Measurements from ENCODE around the gene CCDC93. TPM values are rescaled to one million over a fixed set of nuclear protein-coding genes. Genes with fewer than 3 reads are reported as not detected.

Gene CCDC93
- total RNA-seq, 1 donor from 2014 or later, result 37.8 TPM

DNA sequence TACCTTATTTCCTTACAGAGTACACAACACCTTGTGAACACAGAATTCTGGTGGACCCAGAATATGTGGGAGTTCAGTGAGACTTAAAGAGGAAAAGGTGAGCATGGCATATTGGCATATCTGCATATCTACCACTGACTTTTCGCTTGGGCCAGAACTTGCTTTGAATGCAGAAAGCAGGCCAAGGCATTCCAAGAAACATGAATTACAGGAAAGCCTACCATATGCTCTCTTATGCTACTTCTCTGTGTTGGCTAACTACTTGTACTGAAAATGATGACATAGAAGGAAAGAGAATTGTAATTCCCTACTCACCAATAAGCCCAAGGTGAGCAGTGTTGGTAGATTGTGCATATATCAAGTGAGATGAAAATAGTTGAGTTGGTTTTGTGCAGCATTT lies 31.4 kb upstream of the CCDC93 start:
- DNase-seq (no peak), ATAC-seq (no peak)
- intact Hi-C loops (cut with DNase I), result no loop called here
- no peaks in the 10 kb centered on the region for H3K36me3 ChIP-seq
- no peak overlapping the region for H3K4me3 ChIP-seq
- TF ChIP-seq, protein P1, sequence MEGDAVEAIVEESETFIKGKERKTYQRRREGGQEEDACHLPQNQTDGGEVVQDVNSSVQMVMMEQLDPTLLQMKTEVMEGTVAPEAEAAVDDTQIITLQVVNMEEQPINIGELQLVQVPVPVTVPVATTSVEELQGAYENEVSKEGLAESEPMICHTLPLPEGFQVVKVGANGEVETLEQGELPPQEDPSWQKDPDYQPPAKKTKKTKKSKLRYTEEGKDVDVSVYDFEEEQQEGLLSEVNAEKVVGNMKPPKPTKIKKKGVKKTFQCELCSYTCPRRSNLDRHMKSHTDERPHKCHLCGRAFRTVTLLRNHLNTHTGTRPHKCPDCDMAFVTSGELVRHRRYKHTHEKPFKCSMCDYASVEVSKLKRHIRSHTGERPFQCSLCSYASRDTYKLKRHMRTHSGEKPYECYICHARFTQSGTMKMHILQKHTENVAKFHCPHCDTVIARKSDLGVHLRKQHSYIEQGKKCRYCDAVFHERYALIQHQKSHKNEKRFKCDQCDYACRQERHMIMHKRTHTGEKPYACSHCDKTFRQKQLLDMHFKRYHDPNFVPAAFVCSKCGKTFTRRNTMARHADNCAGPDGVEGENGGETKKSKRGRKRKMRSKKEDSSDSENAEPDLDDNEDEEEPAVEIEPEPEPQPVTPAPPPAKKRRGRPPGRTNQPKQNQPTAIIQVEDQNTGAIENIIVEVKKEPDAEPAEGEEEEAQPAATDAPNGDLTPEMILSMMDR (IDR thresholded peaks at IDR 0.05), result no peak
- H3K4me1 ChIP-seq, result peaks cover 8% of the 10 kb centered on the region
- H3K27ac ChIP-seq, result no peak overlapping the region
- H3K9me3 ChIP-seq, result no peaks in the 10 kb centered on the region
- peaks cover 32% of the 10 kb centered on the region for H3K27me3 ChIP-seq

DNA sequence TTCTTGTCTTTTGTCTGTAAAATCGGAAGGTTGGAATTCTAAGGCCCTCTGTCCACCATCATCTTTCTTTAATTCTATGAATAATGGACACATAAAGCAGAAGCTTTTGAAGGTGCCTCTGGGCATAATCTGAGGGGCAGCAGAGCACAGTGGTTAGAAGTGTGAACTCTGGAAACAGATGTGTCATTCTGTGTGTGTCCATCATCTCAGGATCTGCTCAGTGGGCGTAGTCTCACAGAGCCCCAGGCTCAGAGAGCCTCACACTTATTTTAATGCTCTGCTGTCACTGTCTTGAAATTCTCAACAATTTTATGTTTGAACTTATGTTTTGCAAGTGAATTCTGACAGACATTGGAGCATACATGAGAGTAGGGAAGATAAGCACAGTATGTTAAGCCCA lies 31.0 kb upstream of the CCDC93 start:
- Histone ChIP-seq H3K4me3 (no peak overlapping the region), H3K9me3 (no peaks in the 10 kb centered on the region), H3K4me1 (peaks cover 8% of the 10 kb centered on the region), H3K27ac (no peak overlapping the region), H3K27me3 (peaks cover 29% of the 10 kb centered on the region), H3K36me3 (no peaks in the 10 kb centered on the region)
- DNase-seq (no peak), ATAC-seq (no peak)
- TF ChIP-seq, protein P1 (IDR thresholded peaks at IDR 0.05), result no peak
- intact Hi-C loops (cut with DNase I), result no loop called here

DNA sequence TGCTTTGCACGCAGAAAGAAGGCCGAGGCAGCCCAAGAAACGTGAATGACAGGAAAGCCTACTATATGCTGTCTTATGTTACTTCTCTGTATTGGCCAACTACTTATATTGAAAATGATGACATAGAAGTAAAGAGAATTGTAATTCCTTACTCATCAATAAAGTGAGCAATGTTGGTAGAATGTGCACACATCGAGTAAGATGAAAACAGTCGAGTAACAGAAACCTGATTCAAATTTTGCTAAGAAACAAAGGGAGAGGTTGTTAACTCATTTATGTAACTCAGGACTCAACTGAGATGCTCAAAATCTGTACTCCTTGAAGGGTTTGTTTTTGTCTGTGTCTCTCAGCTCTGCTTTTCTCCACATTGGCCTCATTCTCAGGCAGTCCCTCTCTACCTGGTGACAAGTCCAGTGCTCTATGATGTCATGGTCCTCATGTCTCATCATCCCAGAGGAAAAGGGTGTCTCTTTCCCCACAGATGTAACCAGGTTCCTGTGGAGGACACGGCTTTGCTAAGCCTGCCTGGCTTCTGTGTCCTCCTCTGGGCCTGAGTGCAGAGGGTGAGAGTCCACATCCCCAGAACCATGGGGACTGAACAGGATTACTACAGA lies 30.3 kb upstream of the CCDC93 start:
- no peak for ATAC-seq
- H3K4me1 ChIP-seq, result peaks cover 8% of the 10 kb centered on the region
- H3K9me3 ChIP-seq, result no peaks in the 10 kb centered on the region
- intact Hi-C loops (cut with DNase I), result no loop called here
- H3K27ac ChIP-seq, result no peak overlapping the region
- no peak for DNase-seq
- no peak overlapping the region for H3K4me3 ChIP-seq
- no peaks in the 10 kb centered on the region for H3K36me3 ChIP-seq
- TF ChIP-seq, protein P1 (IDR thresholded peaks at IDR 0.05), result no peak
- peaks cover 31% of the 10 kb centered on the region for H3K27me3 ChIP-seq

DNA sequence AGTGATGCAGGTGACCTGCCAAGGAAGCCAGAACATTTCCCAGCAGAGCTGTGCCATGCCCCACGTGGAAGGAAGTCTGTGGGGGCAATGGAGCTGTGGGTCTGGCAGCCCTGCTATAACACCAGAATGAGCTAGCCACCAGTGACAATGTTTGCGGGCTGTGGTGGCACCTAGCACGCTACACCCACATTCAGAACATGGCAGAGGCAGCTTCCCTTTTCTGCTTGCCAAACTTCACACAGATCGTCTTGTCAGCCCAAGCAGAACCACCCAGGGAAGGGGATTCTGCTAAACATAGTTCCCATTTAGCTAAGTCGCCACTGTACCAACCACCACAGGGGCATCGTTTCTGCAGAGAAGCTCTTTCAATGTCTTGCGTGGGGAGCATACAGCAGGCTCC lies 27.0 kb upstream of the CCDC93 start:
- Histone ChIP-seq H3K27ac (no peak overlapping the region), H3K27me3 (peaks cover 45% of the 10 kb centered on the region), H3K4me1 (no peaks in the 10 kb centered on the region), H3K36me3 (no peaks in the 10 kb centered on the region), H3K4me3 (no peak overlapping the region), H3K9me3 (no peaks in the 10 kb centered on the region)
- ATAC-seq (peak; percentile 80), DNase-seq (no peak)
- TF ChIP-seq, protein P1 (IDR thresholded peaks at IDR 0.05), result no peak
- intact Hi-C loops (cut with DNase I), result no loop called here

DNA sequence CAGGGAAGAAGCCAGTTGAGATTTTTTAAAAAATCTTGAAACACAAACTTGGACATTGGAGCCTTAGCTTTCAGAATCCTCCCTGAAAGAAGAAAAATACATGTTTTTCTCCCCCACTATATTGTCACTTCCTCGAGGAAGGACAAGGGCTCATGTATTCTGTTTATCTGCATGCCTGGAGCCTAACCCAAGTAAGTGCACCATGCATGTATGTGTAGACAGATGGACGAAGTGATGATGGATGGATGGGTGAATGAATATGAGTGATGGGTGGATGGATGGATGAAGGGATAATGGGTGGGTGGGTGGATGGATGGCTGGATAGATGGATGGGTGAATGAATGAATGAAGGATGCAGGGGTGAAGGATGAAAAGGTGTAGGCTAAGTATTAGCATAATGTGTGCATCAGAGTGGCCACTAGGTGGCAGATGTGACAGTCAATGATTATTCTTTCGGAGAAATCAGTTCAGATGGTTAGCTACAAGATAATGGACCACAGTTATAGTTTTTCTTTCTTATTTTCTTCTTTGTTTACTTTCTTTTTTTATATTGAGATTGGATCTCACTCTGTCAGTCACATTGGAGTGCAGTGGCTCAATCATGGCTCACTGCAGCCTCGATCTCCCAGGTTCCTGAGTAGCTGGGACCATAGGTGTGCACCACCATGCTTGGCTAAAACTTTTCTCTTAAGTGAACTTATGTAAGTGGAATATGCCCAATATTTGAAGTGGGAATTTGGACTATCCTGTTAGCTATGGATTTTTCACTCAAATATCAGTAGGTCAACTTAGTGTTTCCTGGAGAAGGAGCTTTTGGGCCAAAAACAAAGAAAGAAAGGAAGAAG lies 18.5 kb upstream of the CCDC93 start:
- no peaks in the 10 kb centered on the region for H3K9me3 ChIP-seq
- H3K27me3 ChIP-seq, result peaks cover 19% of the 10 kb centered on the region
- ATAC-seq (peak; percentile 82), DNase-seq (no peak)
- intact Hi-C loops (cut with DNase I), result no loop called here
- H3K36me3 ChIP-seq, result no peaks in the 10 kb centered on the region
- no peaks in the 10 kb centered on the region for H3K4me1 ChIP-seq
- no peak overlapping the region for H3K27ac ChIP-seq
- no peak overlapping the region for H3K4me3 ChIP-seq
- TF ChIP-seq, protein P1 (IDR thresholded peaks at IDR 0.05), result peak; percentile 86
